T-helper 1 cell (primary cell): Measurements from ENCODE around the gene VSTM1.
"Not testable (repeated sequence)": the region's sequence is repeated elsewhere in the genome, so short reads cannot be mapped to it uniquely, and the experiment has no call there.

Source experiments
- DNase-seq, 5 donors: peaks; one replicate each; pipeline ENCODE4 v3.0.0-alpha.2; 2012 to 2020

The VSTM1 gene

DNA sequence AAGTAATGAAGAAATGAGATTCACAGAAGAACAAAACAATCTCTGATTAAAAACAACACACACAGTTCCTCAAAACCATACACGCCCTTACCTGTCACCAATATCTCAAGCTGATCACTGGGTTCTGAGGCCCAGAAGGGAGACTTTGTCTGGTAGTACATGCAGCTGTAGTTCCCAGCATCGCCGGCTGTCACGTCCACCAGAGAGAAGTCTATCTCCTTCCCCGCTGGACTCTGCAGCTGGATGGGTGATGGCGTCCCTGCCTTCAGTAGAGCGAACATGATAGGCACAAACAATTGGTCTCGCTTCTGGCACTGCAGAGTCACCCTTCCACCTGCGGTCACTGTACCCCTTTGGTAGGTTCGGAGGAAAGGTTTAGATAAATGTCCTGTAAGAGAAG, 10.1 kb upstream of the VSTM1 start:
- no peak for DNase-seq

DNA sequence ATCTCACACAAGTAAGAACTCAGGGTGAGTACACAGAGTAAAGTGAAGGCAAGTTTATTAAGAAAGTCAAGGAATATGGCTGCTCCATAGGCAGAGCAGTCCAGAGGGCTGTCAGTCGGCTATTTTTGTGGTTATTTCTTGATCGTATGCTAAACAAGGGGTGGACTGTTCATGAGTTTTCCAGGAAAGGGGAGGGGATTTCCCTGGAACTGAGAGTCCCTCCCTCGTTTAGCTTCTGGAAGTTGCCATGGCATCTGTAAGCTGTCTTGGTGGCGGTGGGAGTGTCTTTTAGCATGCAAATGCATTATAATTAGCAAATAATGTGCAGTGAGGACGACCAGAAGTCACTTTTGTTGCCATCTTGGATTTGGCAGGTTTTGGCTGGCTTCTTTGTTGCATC, 5.8 kb upstream of the VSTM1 start:
- DNase-seq: no peak

DNA sequence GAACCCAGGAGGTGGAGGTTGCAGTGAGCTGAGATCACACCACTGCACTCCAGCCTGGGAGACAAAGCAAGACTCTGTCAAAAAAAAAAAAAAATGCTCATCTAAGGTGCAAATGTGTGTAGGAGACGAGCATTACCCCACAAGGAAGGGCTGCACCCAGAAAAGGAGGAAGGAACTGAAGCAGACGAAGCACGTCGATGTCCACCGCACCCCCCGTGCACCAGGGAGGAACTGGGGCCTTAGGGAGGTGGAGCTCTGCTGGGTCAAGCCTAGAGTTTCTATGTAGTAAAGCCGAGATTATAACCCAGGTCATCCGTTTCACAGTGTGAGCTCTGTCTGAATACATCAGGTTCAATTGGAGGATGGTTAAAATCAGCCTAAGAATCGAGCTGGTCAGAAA, 1.1 kb downstream of the VSTM1 start:
- DNase-seq: no peak

DNA sequence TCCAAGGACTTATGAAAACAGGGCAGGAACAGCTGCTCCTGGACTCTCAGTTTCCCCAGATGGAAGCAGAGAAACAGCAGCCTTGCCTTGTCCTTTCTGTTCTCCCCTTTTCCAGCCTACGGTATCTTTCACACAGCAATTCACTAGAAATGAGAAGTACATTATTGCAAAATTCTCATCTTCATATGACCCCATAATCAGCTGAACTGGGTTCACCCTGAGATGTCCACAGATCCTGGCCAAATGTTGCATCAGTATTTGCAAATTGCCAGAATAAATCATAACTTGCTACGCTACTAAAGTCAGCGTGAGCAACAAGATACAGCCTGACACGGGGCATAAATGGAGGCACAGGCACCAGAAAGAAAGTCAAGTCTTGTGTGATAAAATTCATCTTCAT, 16.1 kb downstream of the VSTM1 start:
- DNase-seq: no peak

DNA sequence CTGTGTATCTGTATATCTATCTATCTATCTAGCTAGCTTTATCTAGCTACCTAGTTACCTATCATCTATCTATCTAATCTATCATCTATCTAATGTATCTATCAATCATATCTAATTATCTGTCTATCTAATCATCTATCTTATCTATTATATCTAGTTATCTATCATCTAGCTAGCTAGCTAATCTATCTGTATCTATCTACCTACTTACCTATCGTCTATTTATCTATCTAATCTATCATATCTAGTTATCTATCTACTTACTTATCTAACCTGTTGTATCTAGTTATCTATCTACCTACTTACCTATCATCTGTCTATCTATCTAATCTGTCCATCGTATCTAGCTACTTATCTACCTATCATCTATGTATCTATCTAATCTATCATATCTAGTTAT, 17.9 kb downstream of the VSTM1 start:
- DNase-seq: no peak

DNA sequence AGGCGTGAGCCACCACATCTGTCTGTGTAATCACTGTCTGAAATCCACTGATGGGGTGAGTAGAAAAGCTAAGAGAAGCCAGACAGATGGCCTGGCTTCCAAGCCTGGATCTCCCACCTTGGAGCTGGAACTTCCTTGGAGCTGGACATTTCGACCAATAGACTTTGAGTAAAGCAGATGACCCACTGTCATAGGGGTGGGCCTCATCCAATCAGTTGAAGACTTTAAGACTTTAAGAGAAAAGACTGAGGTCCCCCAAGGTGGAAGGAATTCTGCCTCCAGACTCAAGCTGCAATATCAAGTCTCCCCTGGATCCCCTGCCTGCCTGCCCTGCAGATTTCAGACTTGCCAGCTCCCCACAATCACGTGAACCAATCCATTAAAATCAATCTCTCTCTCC, 20.7 kb downstream of the VSTM1 start:
- no peak for DNase-seq

DNA sequence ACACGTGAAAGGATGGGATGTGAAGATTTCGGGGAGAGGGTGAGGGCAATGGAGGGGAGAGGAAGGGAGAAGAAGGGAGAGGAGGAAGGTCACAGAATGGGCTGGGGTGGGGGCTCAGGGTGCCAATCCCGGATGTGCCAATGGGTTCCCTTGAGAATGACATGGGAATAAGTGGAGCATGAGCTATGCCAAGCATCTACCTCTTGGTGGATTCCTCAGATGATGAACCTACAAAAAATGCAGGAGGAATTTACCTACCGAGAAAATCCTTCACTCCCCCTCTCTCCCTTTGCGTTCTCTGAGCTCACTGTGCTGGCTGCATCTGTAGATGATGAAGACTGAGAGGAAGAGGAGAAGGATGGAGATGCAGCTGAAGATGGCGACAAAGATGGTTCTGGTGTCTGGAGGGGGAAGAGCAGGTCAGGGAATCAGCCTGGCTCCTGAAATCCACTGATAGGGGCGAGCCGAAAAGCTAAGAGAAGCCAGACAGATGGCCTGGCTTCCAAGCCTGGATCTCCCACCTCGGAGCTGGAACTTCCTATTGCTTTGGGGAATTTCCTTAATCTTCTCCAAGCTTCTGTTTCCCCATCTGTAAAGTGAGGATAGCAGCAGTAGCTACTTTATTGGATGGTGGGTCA, 21.6 kb downstream of the VSTM1 start:
- DNase-seq: no peak

DNA sequence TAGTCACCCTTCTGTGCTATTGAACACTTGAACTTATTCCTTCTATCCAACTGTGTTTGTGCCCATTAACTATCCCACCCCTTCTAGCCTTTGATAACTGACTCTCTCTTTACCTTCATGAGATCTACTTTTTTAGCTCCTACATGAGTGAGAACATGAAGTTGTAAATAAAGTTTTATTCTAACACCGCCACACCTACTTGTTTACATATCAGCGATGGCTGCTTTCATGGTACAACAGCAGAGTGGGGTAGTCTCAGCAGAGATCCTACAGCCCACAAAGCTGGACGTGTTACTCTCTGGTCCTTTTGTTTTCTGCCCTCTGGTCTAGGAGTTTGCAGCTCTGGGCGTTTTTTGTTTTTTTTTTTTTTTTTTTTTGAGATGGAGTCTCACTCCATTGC, 23.7 kb downstream of the VSTM1 start:
- DNase-seq: no peak

DNA sequence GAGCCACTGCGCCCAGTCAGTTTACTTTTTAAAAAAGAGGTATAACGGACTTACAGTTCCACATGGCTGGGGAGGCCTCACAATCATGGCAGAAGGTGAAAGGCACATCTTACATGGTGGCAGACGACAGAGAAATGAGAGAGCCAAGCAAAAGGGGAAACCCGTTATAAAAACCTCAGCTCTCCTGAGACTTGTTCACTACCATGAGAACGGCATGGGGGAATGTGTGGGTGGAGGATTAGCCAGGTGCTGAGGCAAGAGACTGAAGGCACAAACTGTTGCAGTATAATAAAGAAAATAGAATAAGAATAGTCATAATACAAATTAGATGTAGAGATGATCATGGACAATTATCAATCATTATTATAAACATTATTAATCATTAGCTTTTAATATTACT, 27.2 kb downstream of the VSTM1 start:
- DNase-seq: not testable (repeated sequence)

DNA sequence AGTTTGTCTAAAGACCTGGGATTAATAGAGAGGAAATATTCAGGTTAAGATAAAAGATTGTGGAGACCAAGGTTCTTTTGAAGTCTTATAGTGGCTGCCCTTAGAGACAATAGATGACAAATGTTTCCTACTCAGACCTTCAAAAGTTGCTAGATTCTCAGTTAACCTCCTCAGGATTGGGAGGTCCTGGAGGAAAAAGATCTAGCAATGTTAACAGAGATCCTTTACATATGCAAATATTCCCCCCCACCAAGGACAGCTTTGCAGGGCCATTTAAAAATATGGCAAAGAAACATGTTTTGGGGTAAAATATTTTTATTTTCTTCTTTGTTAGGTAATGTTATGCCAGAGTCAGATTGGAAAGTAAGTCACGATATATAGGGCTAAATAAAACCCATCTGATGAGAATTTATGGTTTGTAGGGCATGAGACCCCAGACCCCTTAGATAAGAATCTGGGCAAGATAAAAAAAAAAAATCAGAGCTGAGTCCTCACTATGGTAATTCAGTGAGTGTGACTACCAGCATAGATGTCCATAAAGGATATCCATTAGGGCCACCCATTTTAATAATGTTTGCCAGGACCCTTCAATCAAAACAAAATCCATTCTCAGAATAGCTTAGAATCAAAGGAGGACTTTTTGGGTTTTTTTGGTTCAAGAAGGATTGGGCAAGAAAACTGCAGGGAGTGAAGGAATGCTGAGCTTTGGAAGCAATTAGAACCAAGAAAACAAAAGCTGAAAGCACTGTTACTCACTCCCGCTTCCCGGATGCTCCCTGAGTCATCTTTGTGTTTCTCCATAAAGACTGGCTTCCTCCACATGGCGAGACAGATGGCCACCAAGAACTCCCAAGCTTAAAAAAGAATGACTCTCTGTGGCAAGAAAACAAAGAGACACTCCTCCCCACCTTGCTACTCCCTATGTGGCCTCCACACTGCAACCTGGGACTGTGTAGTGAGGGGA, 28.2 kb downstream of the VSTM1 start:
- no peak for DNase-seq

DNA sequence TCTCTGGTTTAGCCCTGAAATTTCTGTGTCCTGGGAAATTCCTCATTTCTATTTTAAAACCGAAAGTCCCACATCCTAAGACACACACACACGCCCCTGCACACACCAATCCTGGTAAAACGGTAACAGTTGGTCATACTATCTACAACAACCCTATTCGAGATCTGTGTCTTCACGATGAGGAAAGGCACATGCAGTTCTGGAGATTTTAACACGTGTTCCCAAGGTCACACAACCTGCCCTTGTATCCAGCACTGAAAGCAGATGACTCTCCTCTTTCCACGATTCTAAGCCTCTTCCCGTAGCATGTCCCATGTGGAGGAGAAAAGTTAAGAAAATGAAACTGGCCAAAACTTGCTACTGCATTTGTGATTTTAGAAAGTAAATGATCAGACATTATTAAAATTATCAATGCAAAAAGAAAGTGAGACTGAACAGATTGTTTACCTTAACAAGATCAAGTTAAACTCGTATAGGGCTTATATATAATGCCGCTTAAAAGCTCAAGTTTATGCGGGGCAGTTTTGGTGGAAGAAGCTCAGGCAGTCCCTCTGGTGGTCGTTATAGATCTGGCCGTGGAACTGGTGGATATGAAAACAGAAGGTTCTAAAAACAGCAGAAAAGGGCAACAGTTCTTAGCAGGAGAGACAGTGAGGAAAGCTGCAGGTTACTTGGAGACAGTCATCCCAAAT, 32.7 kb downstream of the VSTM1 start:
- no peak for DNase-seq

DNA sequence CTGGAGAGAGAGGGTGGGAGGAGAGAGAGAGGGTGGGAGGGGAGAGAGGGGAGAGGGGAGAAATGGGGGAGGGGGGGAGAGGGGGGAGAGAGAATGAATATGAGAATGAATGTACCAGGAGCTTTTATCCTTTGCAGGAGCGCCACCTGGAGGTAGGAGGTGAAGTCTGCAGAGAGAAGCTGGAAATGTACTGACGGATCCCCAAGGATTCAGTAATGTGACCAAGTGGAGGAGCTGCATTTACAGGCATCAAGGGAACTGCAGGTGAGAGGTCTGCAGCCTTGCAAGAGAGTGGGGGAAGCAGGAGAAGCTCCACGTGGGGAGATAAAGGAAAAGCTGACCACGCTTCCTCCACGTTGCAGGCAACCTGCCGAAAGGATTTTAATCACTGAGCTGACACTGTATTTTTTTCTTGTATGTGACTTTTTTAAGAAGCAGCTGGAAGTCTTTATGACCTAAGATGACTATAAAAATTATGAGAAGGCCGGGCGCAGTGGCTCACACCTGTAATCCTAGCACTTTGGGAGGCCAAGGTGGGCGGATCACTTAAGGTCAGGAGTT, 33.7 kb downstream of the VSTM1 start:
- peak in 4 of 5 donors; percentile 27 to 53 (median 34) for DNase-seq

DNA sequence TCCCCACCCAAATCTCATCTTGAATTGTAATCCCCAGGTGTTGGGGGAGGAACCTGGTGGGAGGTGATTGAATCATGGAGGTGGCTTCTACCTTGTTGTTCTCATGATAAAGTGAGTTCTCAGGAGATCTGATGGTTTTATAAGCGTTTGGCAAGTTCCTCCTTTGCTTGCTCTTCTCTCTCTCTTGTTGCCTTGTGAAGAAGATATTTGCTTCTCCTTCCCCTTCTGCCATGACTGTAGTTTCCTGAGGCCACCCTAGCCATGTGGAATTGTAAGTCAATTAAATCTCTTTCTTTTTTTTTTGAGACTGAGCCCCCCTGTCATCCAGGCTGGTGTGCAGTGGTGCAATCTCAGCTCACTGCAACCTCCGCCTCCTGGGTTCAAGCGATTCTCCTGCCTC, 34.4 kb downstream of the VSTM1 start:
- DNase-seq: no peak

DNA sequence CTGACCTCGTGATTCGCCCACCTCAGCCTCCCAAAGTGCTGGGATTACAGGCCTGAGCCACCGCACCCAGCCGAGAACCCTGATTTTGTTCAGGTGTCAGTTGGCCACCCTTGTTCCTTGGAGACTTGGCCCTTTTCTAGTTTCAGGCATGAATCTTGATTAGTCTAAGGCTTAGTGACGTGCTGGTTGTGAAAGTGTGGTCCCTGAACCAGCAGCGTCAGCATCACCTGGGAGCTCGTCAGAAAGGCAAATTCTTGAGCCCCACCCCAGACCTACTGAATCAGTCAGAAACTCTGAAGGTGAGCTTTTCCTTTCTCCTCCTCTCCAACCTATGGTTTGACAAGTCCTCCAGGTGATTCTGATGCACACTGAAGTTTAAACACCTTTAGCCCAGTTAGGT, 37.0 kb downstream of the VSTM1 start:
- no peak for DNase-seq

DNA sequence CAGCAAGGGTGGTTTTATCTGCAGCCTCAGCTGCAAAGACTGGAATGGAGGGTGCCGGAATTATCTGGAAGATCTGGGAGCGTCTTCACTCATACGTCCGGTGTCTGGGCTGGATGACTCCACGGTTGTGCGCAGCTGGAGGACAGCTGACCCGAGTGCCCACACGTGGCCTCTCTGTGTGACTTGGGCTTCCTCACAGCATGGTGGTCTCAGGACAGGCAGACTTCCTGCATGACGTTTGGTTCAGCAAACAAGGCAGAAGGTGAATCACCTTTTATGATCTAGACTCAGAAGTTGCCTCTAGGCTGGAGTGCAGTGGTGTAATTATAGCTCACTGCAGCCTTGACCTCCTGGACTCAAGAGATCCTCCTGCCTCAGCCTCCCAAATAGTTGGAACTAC, 39.0 kb downstream of the VSTM1 start:
- no peak for DNase-seq

DNA sequence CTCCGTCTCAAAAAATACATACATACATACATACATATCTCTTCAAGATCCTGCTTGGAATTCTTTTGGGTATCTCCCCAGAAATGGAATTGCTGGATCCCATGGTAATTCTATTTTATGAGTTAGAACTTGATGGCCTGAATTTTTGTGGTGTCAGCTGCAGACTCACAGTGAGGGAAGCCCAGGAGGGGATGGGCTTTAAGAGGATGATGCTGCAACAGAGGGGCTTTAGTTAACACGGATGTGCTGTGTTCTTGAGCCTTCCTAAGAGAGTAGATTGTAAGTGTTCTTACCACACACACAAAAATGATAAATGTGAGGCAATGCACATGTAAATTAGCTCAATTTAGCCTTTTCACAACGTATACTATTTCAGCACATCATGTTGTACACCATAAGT, 40.5 kb downstream of the VSTM1 start:
- DNase-seq: no peak

DNA sequence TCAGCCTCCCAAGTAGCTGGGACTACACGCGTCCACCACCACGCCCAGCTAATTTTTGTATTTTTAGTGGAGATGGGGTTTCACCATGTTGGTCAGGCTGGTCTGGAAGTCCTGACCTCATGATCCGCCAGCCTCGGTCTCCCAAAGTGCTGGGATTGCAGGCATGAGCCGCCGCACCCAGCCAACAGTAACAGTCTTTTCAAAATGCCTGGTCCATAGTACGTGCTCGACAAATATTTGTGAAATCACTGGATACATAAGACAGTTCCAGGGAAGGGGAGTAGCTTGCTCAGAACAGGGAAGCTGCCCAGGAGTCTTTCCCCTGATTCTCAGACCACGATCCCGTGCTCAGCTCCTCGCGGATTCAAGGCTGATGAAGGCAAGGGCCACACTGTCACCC, 41.8 kb downstream of the VSTM1 start:
- no peak for DNase-seq

DNA sequence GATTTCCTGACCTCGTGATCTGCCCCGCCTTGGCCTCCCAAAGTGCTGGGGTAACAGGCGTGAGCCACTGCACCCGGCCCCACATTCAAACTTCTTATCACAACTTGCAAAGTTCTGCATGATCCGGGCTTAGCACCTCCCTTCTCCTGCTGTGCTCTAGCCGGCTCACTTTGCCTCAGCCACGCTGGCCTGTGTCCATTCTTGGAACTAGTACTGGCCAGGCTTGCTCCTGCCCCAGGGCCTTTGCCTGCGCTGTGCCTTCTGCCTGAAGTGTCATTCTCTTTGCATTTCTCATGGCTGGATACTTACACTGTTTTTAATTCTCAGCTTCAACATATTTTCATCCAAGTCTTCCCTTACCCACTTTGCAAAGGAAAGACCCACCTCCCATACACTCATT, 42.3 kb downstream of the VSTM1 start:
- no peak for DNase-seq

DNA sequence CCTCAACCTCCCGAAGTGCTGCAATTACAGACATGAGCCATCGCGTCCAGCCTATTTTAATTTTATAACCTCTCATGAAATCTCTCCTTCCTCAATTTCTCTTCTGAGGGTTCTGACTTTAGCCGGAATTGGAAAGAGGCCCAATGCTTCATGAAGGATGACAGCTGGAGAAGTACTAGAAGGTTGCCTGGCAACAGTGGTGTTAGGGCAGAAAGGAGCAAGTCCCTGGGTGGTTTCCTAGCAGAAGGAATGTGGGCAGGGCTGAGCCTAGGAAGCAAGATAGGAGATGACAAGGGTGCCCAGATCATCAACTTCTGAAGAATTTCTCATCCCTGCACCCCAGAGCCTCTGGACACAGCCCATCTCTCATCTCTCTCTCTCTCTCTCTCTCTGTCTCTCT, 46.4 kb downstream of the VSTM1 start:
- no peak for DNase-seq

DNA sequence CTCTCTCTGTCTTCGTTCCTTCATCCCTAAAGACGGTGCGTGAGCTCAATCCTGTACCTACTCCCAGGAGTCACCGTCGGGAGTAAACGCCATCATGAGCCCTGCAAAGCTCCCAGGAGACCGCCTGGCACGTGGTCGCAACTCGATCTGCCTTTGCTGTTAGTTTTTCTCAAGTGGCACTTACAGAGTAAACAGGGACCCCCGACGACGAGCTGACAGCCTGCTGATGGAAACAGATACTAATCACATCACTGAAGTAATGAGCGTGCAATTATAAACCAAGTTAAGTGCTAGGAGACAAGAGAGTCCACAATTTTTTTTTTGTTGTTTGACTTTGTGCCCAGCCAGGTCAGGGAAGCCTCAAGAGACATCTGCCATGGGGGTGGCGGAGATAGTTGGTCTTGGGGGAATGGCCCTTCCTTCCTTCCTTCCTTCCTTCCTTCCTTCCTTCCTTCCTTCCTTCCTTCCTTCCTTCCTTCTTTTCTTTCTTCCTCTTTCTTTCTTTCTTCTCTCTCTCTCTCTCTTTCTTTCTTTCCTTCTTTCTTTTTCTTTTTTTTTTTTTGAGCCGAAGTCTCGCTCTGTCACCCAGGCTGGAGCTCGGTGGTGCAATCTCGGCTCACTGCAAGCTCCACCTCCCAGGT, 48.7 kb downstream of the VSTM1 start:
- no peak for DNase-seq

DNA sequence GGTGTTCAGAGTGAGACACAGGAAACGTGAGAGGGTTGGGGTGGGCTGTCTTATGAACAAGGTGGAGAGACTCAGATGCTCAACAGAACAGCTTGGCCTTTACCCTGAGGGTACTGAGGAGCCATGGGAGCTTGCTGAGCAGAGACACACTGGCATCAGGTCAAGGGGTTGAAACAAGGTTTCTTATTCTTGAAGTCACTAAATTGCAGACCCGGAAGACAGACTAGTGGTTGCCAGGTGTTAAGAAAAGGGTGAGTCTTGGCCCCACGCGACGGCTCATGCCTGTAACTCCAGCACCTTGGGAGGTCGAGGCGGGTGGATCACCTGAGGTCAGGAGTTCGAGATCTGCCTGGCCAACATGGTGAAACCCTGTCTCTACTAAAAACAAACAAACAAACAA, 49.8 kb downstream of the VSTM1 start:
- no peak for DNase-seq

DNA sequence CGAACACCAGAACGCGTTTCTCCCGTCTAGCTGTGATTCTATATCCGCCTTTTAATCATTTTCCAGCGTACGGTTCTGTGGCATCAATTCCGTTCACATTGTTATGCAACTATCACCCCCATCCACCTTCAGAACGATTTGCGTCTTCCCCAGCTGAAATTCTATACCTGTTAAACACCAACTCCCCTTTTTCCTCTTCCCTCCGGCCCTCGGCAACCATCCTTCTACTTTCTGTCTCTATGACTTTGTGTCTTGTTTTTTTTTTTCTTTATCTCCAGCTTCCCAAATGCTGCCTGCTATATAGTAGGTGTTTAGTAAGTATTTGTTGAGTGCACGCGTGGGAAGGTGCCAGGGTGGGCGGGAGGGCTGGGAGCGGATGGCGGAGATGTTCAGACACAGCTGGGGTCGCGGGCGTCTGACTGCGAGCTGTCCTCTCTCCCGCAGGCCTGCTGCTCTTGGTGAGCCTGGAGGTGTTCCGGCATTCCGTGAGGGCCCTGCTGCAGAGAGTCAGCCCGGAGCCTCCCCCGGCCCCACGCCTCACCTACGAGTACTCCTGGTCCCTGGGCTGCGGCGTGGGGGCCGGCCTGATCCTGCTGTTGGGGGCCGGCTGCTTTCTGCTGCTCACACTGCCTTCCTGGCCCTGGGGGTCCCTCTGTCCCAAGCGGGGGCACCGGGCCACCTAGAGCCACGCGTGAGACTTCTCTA, 52.0 kb downstream of the VSTM1 start:
- DNase-seq: no peak
